Right lobe of liver (tissue), 6 donors: ENCODE measurements around the gene SNX8. TPM values are rescaled to one million over a fixed set of nuclear protein-coding genes. Genes with fewer than 3 reads are reported as not detected.

Experiments used
- ATAC-seq, 4 donors: fragments of 200-7000 bp; cut with Tn5 transposase; one replicate each; pipeline ENCODE4 v1.9.1; 2020; ENCODE audit warnings: mild to moderate bottlenecking in 4 of 4, moderate library complexity in 4 of 4
- DNase-seq, 3 donors: peaks; one replicate each; pipeline ENCODE4 v3.0.0-alpha.2; 2020
- H3K27ac ChIP-seq, 3 donors: fragments of 200-600 bp; one replicate each; pipeline ENCODE4 v1.8.0; 2022
- H3K27me3 ChIP-seq, 2 donors: fragments of 200-600 bp; one replicate each; pipeline ENCODE4 v1.8.0; 2022
- H3K36me3 ChIP-seq, 4 donors: fragments of 200-600 bp; sonication (generic) in 1 of 4; one replicate each; pipeline versions ENCODE4 v1.5.1 to v1.8.0; 2017 to 2022; ENCODE audit warnings: control low read depth in 1 of 4
- H3K4me1 ChIP-seq, 4 donors: fragments of 200-600 bp; sonication (generic) in 1 of 4; one replicate each; pipeline versions ENCODE4 v1.5.1 to v1.8.0; 2017 to 2022; ENCODE audit warnings: control low read depth in 1 of 4
- H3K4me3 ChIP-seq, 3 donors: fragments of 200-600 bp; one replicate each; pipeline ENCODE4 v1.8.0; 2022
- H3K9me3 ChIP-seq, 4 donors: fragments of 200-600 bp; sonication (generic) in 1 of 4; one replicate each; pipeline versions ENCODE4 v1.5.1 to v1.8.0; 2017 to 2022; ENCODE audit warnings: control low read depth in 1 of 4
- CTCF ChIP-seq, 4 donors: fragments of 200-600 bp in 3 of 4; fragments of 450-650 bp in 1 of 4; IDR thresholded peaks; one replicate each; pipeline versions ENCODE4 v1.5.1 to v1.8.0; 2016 to 2022; ENCODE audit warnings: antibody characterized with exemption in 4 of 4, mild to moderate bottlenecking in 2 of 4
- POLR2A ChIP-seq: fragments of 450-650 bp; IDR thresholded peaks from one replicate; pipeline ENCODE4 v1.6.1; 2017; ENCODE audit warnings: antibody characterized with exemption, mild to moderate bottlenecking
- WGBS: methylation state at CpG from one replicate; pipeline ENCODE4 v1.1.6; 2018; ENCODE audit warnings: low coverage, low lambda C conversion rate; ENCODE audit not compliant: insufficient coverage; ENCODE audit errors: missing lambda C conversion rate; 5-methylcytosine and 5-hydroxymethylcytosine counted together
- intact Hi-C, 2 donors: fragments of 100-400 bp; cut with DNase I; formaldehyde crosslinking; loops; one replicate each; pipeline versions ENCODE4 v1.11.2 to v1.14.1; 2022
- total RNA-seq, 6 experiments: library from RNA; depleted of rRNA in 2 of 6; stranded (reverse); fragments of >200 nt in 2 of 6; fragmentation: NEBNext Ultra II Directional in 3 of 6; extraction: Animal tissue kit (Norgen Biotek cat#: 25700) in 3 of 6; gene quantifications; one replicate each; pipeline versions ENCODE4 v1.1.0 to v1.2.4, GENCODE V29; 2016 to 2023
- donor health status: DM: no; HTN: yes; CAD: no.
- donor health status: DM: no; HTN: no; CAD: no.
- donor health status: DM: no; HTN: no; CAD: no.
- donor health status: DM: no; HTN: yes; CAD: no.
- donor health status: DM: no; HTN: yes; CAD: no.

SNX8 gene
- total RNA-seq, 6 experiments from 2014 or later, result 9.1 to 26.2 (median 13.0) TPM

GRCh38 chr7:2354939-2355704, 40.9 kb upstream of the SNX8 start:
- H3K4me3 ChIP-seq, result peak overlapping the region; percentile 95 to 99 (median 97)
- DNase-seq (peak in 2 of 3 donors; percentile 39 to 60), ATAC-seq (no peak)
- no peak for TF ChIP-seq POLR2A
- no peak for TF ChIP-seq CTCF (IDR thresholded peaks at IDR 0.05)
- intact Hi-C loops, result loop anchor here in 1 of 2 donors (10.0 kb wide), 1 partner anchor 110 kb away; the partner anchor contains the start of genes MRM2 and NUDT1
- no peaks in the 10 kb centered on the region for H3K27me3 ChIP-seq
- peaks cover 0 to 6% (median under 1%) of the 10 kb centered on the region in 4 donors for H3K36me3 ChIP-seq
- 2% methylated on average over 6 of the region's 92 CpGs for WGBS
- H3K27ac ChIP-seq, result peak overlapping the region in 2 of 3 donors; percentile 66 to 100
- H3K4me1 ChIP-seq, result peaks cover 0 to 28% (median 4%) of the 10 kb centered on the region in 4 donors
- H3K9me3 ChIP-seq, result no peaks in the 10 kb centered on the region

DNA sequence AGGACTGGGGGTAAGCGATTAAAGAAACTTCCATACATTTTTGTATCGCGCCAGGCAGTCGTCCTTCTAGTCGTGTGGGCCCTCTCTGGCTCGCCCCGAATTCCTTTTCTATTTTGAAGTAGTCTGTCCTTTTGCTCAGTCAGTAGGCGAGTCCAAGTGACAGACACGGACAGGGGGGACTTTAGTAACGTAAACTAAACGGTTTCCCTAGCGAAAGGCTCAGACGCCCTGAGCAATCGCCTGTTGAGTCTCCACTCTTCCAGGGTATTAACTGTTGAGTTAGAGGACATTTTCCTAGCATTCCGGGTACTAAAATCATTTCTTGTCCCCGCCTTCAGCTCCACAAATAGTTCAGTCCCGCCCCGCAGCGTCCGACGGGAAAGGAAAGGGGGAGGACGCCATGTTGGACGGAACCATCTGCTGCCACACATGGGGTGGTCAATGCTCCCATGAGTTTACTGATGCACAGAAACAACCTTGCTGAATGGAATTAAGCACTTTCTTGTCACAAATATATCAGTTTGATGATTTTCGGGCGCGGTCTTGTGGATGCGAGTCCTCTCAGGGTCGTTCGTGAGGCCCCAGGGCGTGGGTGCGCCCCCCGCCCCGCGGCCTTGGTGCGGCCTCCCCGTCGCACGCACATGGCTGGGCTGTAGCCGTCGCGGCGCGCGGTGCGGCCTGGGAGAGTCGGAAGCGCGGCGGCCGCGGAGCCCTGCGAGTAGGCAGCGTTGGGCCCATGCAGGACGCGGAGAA, 40.1 kb upstream of the SNX8 start, which contains the start of gene EIF3B:
EIF3B (plus strand) TSS at position 642 of the 753 bp plus-strand sequence; CDS start at position 737, 95 bp downstream.
- no peaks in the 10 kb centered on the region for H3K9me3 ChIP-seq
- peak within 1 kb of the TSS; percentile 100 for H3K27ac ChIP-seq
- peaks cover 0 to 28% (median 4%) of the 10 kb centered on the region in 4 donors for H3K4me1 ChIP-seq
- peak within 1 kb of the TSS; percentile 95 to 99 (median 97) for H3K4me3 ChIP-seq
- intact Hi-C loops, result loop anchor here in 1 of 2 donors (10.0 kb wide), 1 partner anchor 110 kb away; the partner anchor contains the start of genes MRM2 and NUDT1
- no peak for TF ChIP-seq CTCF (IDR thresholded peaks at IDR 0.05)
- TF ChIP-seq POLR2A, result peak; percentile 69
- 0% methylated on average over 17 of the region's 55 CpGs for WGBS
- H3K36me3 ChIP-seq, result peaks cover 0 to 6% (median 0%) of the 10 kb centered on the region in 4 donors
- no peaks in the 10 kb centered on the region for H3K27me3 ChIP-seq
- ATAC-seq (peak; percentile 89 to 94 (median 90)), DNase-seq (peak; percentile 87 to 91 (median 89))

- DNase-seq, result peak; percentile 91 to 93 (median 92)
- H3K9me3 ChIP-seq, result no peaks in the 10 kb centered on the region
- intact Hi-C loops, result loop anchor here in 1 of 2 donors (10.0 kb wide), 1 partner anchor 109 kb away; the partner anchor contains the start of genes MRM2 and NUDT1
- H3K36me3 ChIP-seq, result peaks cover 0 to 6% (median 0%) of the 10 kb centered on the region in 4 donors
- WGBS, result 0% methylated on average over 8 of the region's 26 CpGs
- H3K4me3 ChIP-seq, result peak overlapping the region; percentile 95 to 99 (median 97)
- peak; percentile 90 for ATAC-seq
- peak overlapping the region; percentile 100 for H3K27ac ChIP-seq
- TF ChIP-seq CTCF (IDR thresholded peaks at IDR 0.05) (no peak), POLR2A (peak; percentile 68)
- H3K4me1 ChIP-seq, result peaks cover 0 to 28% (median 4%) of the 10 kb centered on the region in 4 donors
- no peaks in the 10 kb centered on the region for H3K27me3 ChIP-seq
Measured at GRCh38 chr7:2353936-2354185, 39.6 kb upstream of the SNX8 start.

DNA sequence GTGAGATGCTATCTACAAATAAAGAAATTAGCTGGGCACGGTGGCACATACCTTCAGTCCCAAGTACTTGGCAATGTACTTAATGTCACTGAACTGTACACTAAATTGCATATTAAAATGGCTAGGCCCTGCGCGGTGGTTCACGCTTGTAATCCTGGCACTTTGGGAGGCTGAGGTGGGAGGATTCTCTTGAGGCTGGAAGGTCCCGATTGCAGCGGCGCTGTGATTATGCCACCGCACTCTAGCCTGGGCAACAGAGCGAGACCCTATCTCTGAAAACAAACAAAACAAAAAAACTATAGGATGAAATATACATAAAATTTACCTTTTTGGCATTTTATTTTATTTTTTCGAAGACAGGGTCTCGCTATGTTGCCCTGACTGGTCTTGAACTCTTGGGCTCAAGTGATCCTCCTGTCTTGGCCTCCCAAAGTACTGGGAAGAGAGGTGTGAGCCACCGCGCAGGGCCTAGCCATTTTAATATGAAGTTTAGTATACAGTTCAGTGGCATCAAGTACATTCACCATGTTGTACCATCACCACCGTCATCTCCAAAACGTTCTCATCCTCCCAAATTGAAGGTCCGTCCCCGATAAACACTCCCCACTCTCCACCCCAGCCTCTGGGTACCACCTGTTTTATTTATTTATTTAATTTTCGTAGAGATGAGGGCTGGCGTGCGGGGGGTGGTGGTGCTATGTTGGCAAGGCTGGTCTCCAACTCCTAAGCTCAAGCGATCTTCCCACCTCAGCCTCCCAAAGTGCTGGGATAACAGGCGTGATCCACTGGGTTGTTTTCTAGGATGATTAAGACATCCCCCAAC, 39.1 kb upstream of the SNX8 start:
- intact Hi-C loops, result loop anchor here in 1 of 2 donors (10.0 kb wide), 1 partner anchor 109 kb away; the partner anchor contains the start of genes MRM2 and NUDT1
- Histone ChIP-seq H3K4me3 (peak overlapping the region; percentile 95 to 99 (median 97)), H3K27ac (peak overlapping the region; percentile 100), H3K9me3 (no peaks in the 10 kb centered on the region), H3K36me3 (peaks cover 0 to 6% (median 0%) of the 10 kb centered on the region in 4 donors), H3K4me1 (peaks cover 0 to 28% (median 4%) of the 10 kb centered on the region in 4 donors), H3K27me3 (no peaks in the 10 kb centered on the region)
- TF ChIP-seq CTCF (IDR thresholded peaks at IDR 0.05), result no peak
- DNase-seq (no peak), ATAC-seq (peak in 2 of 4 donors; percentile 3 to 23)
- WGBS, result 70% methylated on average over 22 of the region's 22 CpGs
